ENCODE measurements around the gene SHISA4.

GRCh38 chr1:201939574-201939973 lies 50.9 kb downstream of the SHISA4 start:
- TF ChIP-seq CTCF (IDR thresholded peaks at IDR 0.05) (no peak), EP300 (IDR thresholded peaks at IDR 0.05) (no peak), POLR2A (IDR thresholded peaks at IDR 0.05) (no peak)

All from gastroesophageal sphincter (tissue), 3 donors.